Neural progenitor cell (in vitro differentiated cells): Measurements from ENCODE around the gene ZNF391. TPM values are rescaled to one million over a fixed set of nuclear protein-coding genes. Genes with fewer than 3 reads are reported as not detected.

Experiments used
- DNase-seq: peaks from one replicate; pipeline ENCODE4 v3.0.0-alpha.2; 2016; ENCODE audit warnings: low spot score
- H2AFZ ChIP-seq: fragments of 200-600 bp; sonication (generic); replicated peaks from 2 replicates; pipeline ENCODE4 v1.6.1; 2016; ENCODE audit warnings: antibody characterized with exemption
- H3F3A ChIP-seq: fragments of 200-600 bp; sonication (generic); 2 replicates; pipeline ENCODE4 v1.6.1; 2016; ENCODE audit warnings: antibody characterized with exemption, low read depth
- H3K27ac ChIP-seq: fragments of 200-600 bp; sonication (generic); 2 replicates; pipeline ENCODE4 v1.5.1; 2016; ENCODE audit warnings: mild to moderate bottlenecking
- H3K27me3 ChIP-seq: fragments of 200-600 bp; sonication (generic); 2 replicates; pipeline ENCODE4 v1.6.1; 2016; ENCODE audit warnings: mild to moderate bottlenecking, moderate library complexity
- H3K36me3 ChIP-seq: fragments of 200-600 bp; sonication (generic); 2 replicates; pipeline ENCODE4 v1.5.1; 2016
- H3K4me1 ChIP-seq: fragments of 200-600 bp; sonication (generic); 2 replicates; pipeline ENCODE4 v1.6.1; 2016; ENCODE audit warnings: mixed run types
- H3K4me2 ChIP-seq: fragments of 200-600 bp; sonication (generic); 2 replicates; pipeline ENCODE4 v1.6.1; 2016
- H3K4me3 ChIP-seq: fragments of 200-600 bp; sonication (generic); 2 replicates; pipeline ENCODE4 v1.5.1; 2016
- H3K79me2 ChIP-seq: fragments of 200-600 bp; sonication (generic); 2 replicates; pipeline ENCODE4 v1.6.1; 2016; ENCODE audit warnings: low read depth
- H3K9ac ChIP-seq: fragments of 200-600 bp; sonication (generic); 2 replicates; pipeline ENCODE4 v1.6.1; 2016
- H3K9me3 ChIP-seq: fragments of 200-600 bp; sonication (generic); 2 replicates; pipeline ENCODE4 v1.5.1; 2016; ENCODE audit warnings: low read depth
- H4K20me1 ChIP-seq: fragments of 200-600 bp; sonication (generic); 2 replicates; pipeline ENCODE4 v1.6.1; 2016; ENCODE audit warnings: low read depth
- H3K27ac Mint-ChIP-seq: 3 replicates; pipeline ENCODE4 v1.8.0; 2021; ENCODE audit warnings: mixed read lengths
- H3K27me3 Mint-ChIP-seq: 2 replicates; pipeline ENCODE4 v1.8.0; 2022; ENCODE audit warnings: low read depth, mild to moderate bottlenecking, inconsistent platforms, moderate library complexity, mixed read lengths; ENCODE audit not compliant: insufficient read depth
- H3K36me3 Mint-ChIP-seq: 3 replicates; pipeline ENCODE4 v1.8.0; 2021; ENCODE audit warnings: mixed read lengths
- H3K4me1 Mint-ChIP-seq: 3 replicates; pipeline ENCODE4 v1.8.0; 2021; ENCODE audit warnings: mixed read lengths
- H3K4me3 Mint-ChIP-seq: 3 replicates; pipeline ENCODE4 v1.8.0; 2021; ENCODE audit warnings: mild to moderate bottlenecking, moderate library complexity, mixed read lengths
- H3K9me3 Mint-ChIP-seq: 3 replicates; pipeline ENCODE4 v1.8.0; 2020; ENCODE audit warnings: mixed read lengths
- CTCF ChIP-seq: fragments of 200-600 bp; sonication (generic); IDR thresholded peaks from 2 replicates; pipeline ENCODE4 v1.5.1; 2017; ENCODE audit warnings: antibody characterized with exemption, mild to moderate bottlenecking
- EZH2 ChIP-seq: fragments of 200-600 bp; sonication (generic); IDR thresholded peaks from 2 replicates; pipeline ENCODE4 v1.6.1; 2017; ENCODE audit warnings: antibody characterized with exemption, mild to moderate bottlenecking, moderate library complexity
- EZH2phosphoT487 ChIP-seq: fragments of 200-600 bp; sonication (generic); IDR thresholded peaks from 2 replicates; pipeline ENCODE4 v1.6.1; 2017; ENCODE audit warnings: antibody characterized with exemption
- total RNA-seq: library from RNA; depleted of rRNA; stranded (reverse); fragments of >200 nt; gene quantifications from 2 replicates; pipeline ENCODE4 v1.2.3, GENCODE V29; 2015; ENCODE audit warnings: low replicate concordance

The ZNF391 gene
- total RNA-seq, 1 donor from 2014 or later: 16.5 TPM

DNA sequence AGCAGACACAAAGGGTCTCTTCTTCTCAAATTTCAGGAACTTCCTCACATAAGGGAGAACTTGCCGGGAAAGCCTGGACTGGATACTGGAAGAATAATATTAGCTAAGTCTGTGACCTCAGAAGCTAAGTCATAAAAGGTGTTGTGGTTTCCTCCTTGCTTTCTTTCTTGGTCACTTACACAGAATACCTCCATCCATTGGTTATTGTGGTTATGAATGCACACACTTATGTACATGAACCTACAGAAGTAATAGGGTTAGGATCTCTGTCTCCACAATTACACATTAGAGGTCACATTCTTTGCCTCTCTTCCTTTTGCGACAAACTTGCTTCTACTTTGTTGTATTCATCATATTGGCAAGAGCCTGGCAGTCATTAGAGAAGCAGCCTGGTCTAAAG, 40.4 kb downstream of the ZNF391 start:
- Histone ChIP-seq H3K9me3 (no peaks in the 10 kb centered on the region), H3F3A (no peaks in the 10 kb centered on the region), H3K9ac (no peak overlapping the region), H3K4me2 (no peak overlapping the region), H3K27me3 (no peaks in the 10 kb centered on the region), H3K4me1 (no peaks in the 10 kb centered on the region), H2AFZ (no peak overlapping the region), H3K27ac (no peak overlapping the region), H3K79me2 (no peaks in the 10 kb centered on the region), H3K36me3 (no peaks in the 10 kb centered on the region), H3K4me3 (no peak overlapping the region), H4K20me1 (no peaks in the 10 kb centered on the region)
- Mint-ChIP-seq H3K36me3 (peaks cover under 1% of the 10 kb centered on the region), H3K4me3 (no peak overlapping the region), H3K9me3 (peaks cover 7% of the 10 kb centered on the region), H3K27ac (no peak overlapping the region), H3K4me1 (no peaks in the 10 kb centered on the region), H3K27me3 (no peaks in the 10 kb centered on the region)
- TF ChIP-seq EZH2phosphoT487: no peak
- TF ChIP-seq CTCF: no peak
- DNase-seq: no peak

DNA sequence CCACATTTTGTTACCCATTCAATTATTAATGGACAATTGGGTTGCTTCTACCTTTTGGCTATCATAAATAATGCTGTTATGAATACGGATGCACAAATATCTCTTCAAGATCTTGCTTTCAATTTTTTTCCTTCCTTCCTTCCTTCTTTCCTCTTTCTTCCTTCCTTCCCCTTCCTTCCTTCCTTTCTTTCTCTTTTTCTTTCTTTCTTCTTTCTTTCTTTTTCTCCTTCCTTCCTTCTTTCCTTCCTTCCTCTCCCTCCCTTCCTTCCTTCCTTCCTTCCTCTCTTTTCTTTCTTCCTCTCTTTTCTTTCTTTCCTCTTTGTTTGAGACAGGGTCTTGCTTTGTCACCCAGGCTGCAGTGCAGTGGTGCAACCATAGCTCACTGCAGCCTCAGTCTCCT, 45.2 kb downstream of the ZNF391 start:
- Histone ChIP-seq H4K20me1 (no peaks in the 10 kb centered on the region), H3K36me3 (no peaks in the 10 kb centered on the region), H3K9ac (no peak overlapping the region), H3K27me3 (no peaks in the 10 kb centered on the region), H3F3A (no peaks in the 10 kb centered on the region), H3K79me2 (no peaks in the 10 kb centered on the region), H3K9me3 (peaks cover 8% of the 10 kb centered on the region), H3K4me3 (no peak overlapping the region), H3K27ac (no peak overlapping the region), H3K4me2 (no peak overlapping the region), H2AFZ (no peak overlapping the region), H3K4me1 (no peaks in the 10 kb centered on the region)
- Mint-ChIP-seq H3K4me1 (no peaks in the 10 kb centered on the region), H3K9me3 (peaks cover 18% of the 10 kb centered on the region), H3K27ac (no peak overlapping the region), H3K4me3 (no peak overlapping the region), H3K27me3 (no peaks in the 10 kb centered on the region), H3K36me3 (no peaks in the 10 kb centered on the region)
- DNase-seq: no peak
- TF ChIP-seq CTCF (no peak), EZH2phosphoT487 (no peak), EZH2 (no peak)

GRCh38 chr6:27439371-27439770, 50.8 kb downstream of the ZNF391 start:
- Histone ChIP-seq H3K4me3 (no peak overlapping the region), H3K9me3 (peaks cover 8% of the 10 kb centered on the region), H3K4me1 (no peaks in the 10 kb centered on the region), H2AFZ (no peak overlapping the region), H4K20me1 (no peaks in the 10 kb centered on the region), H3K27me3 (no peaks in the 10 kb centered on the region), H3K27ac (no peak overlapping the region), H3K79me2 (no peaks in the 10 kb centered on the region), H3K9ac (no peak overlapping the region), H3K36me3 (no peaks in the 10 kb centered on the region), H3F3A (no peaks in the 10 kb centered on the region), H3K4me2 (no peak overlapping the region)
- Mint-ChIP-seq H3K4me3 (no peak overlapping the region), H3K27ac (no peak overlapping the region), H3K27me3 (no peaks in the 10 kb centered on the region), H3K4me1 (no peaks in the 10 kb centered on the region), H3K9me3 (peaks cover 30% of the 10 kb centered on the region), H3K36me3 (no peaks in the 10 kb centered on the region)
- no peak for DNase-seq
- no peak for TF ChIP-seq EZH2
- no peak for TF ChIP-seq EZH2phosphoT487
- TF ChIP-seq CTCF: no peak

DNA sequence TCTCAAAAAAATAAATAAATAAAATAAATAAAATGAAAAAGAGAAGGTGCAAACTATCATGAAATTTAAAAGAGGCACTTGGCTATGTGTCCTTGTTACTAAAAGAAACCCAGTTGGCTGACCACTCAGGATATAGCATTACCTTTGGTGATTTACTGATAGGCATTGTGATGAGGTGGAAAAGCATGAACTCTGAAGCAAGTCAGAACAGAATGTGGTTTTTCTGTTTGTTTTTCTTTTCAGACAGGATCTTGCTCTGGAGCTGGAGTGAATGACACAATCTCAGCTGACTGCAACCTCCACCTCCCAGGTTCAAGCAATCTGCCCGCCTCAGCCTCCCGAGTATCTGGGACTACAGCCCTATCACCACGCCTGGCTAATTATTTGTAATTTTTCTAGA, 52.4 kb downstream of the ZNF391 start:
- Histone ChIP-seq H3K27me3 (no peaks in the 10 kb centered on the region), H3K9me3 (no peaks in the 10 kb centered on the region), H4K20me1 (no peaks in the 10 kb centered on the region), H3F3A (no peaks in the 10 kb centered on the region), H3K9ac (no peak overlapping the region), H3K4me3 (no peak overlapping the region), H2AFZ (no peak overlapping the region), H3K4me2 (no peak overlapping the region), H3K4me1 (no peaks in the 10 kb centered on the region), H3K36me3 (no peaks in the 10 kb centered on the region), H3K79me2 (no peaks in the 10 kb centered on the region), H3K27ac (no peak overlapping the region)
- Mint-ChIP-seq H3K27ac (no peak overlapping the region), H3K4me1 (no peaks in the 10 kb centered on the region), H3K9me3 (peaks cover 31% of the 10 kb centered on the region), H3K4me3 (no peak overlapping the region), H3K36me3 (peaks cover 4% of the 10 kb centered on the region), H3K27me3 (no peaks in the 10 kb centered on the region)
- TF ChIP-seq EZH2 (no peak), CTCF (no peak), EZH2phosphoT487 (no peak)
- no peak for DNase-seq
